HL-60 (cell line): ENCODE data around the gene COPE.

Source experiments
- DNase-seq, 2 experiments: peaks; one replicate each; pipeline ENCODE4 v3.0.0-alpha.2; 2010 to 2020; ENCODE audit warnings: low read depth in 1 of 2, low spot score in 1 of 2
- H3K27ac ChIP-seq: fragments of 250-450 bp; sonication (Bioruptor Pico); replicated peaks from 2 replicates; pipeline ENCODE4 v1.5.1; 2020; ENCODE audit warnings: mild to moderate bottlenecking, moderate library complexity
- H3K27me3 ChIP-seq: fragments of 250-450 bp; sonication (Bioruptor Pico); 2 replicates; pipeline ENCODE4 v1.5.1; 2021; ENCODE audit warnings: mild to moderate bottlenecking, moderate library complexity; ENCODE audit not compliant: insufficient read depth, poor library complexity, severe bottlenecking
- H3K4me3 ChIP-seq: replicated peaks from 2 replicates; pipeline ENCODE4 v1.5.1; 2011; ENCODE audit warnings: mild to moderate bottlenecking, control low read depth, low read length; ENCODE audit not compliant: insufficient read depth
- GABPA ChIP-seq: IDR thresholded peaks from 2 replicates; pipeline ENCODE4 v1.6.1; 2012; ENCODE audit warnings: low read depth
- POLR2AphosphoS5 ChIP-seq: IDR thresholded peaks from 2 replicates; pipeline ENCODE4 v1.6.1; 2012; ENCODE audit warnings: low read depth
- SPI1 ChIP-seq: IDR thresholded peaks from 2 replicates; pipeline ENCODE4 v1.6.1; 2012; ENCODE audit warnings: low read depth, mild to moderate bottlenecking, borderline replicate concordance
- TF ChIP-seq, protein P1 (sequence below): IDR thresholded peaks from one replicate; pipeline ENCODE4 v1.5.1; 2011; ENCODE audit warnings: low read length, control low read depth, inconsistent platforms; ENCODE audit not compliant: insufficient read depth
- TF ChIP-seq, protein P2 (sequence below): IDR thresholded peaks from 2 replicates; pipeline ENCODE4 v1.6.1; 2012; ENCODE audit warnings: low read depth; ENCODE audit not compliant: insufficient replicate concordance

Gene COPE

DNA sequence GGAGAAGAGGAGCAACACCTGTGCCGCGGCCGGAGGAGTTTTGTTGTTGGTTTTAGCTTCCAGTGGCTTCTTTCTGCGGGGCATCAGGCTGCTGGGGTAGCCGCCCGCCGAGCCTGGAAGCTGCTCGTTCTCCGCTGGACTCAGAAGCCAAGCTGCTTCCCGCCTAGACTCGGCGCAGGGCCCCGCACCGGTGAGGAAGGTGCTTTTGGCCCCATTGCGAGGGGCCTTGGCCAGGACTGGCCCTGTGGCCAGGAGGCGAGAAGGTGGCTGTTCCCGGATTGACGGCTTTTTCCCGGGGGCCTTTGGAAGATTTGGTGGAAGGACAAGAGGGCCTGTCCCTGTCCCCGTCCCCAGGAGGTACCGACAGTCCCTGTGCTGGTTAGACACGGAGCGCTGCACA is 52.0 kb downstream of the COPE start:
- DNase-seq = no peak
- TF ChIP-seq, protein P1, sequence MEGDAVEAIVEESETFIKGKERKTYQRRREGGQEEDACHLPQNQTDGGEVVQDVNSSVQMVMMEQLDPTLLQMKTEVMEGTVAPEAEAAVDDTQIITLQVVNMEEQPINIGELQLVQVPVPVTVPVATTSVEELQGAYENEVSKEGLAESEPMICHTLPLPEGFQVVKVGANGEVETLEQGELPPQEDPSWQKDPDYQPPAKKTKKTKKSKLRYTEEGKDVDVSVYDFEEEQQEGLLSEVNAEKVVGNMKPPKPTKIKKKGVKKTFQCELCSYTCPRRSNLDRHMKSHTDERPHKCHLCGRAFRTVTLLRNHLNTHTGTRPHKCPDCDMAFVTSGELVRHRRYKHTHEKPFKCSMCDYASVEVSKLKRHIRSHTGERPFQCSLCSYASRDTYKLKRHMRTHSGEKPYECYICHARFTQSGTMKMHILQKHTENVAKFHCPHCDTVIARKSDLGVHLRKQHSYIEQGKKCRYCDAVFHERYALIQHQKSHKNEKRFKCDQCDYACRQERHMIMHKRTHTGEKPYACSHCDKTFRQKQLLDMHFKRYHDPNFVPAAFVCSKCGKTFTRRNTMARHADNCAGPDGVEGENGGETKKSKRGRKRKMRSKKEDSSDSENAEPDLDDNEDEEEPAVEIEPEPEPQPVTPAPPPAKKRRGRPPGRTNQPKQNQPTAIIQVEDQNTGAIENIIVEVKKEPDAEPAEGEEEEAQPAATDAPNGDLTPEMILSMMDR = no peak
- TF ChIP-seq GABPA (no peak), SPI1 (no peak), POLR2AphosphoS5 (no peak)
- TF ChIP-seq, protein P2, sequence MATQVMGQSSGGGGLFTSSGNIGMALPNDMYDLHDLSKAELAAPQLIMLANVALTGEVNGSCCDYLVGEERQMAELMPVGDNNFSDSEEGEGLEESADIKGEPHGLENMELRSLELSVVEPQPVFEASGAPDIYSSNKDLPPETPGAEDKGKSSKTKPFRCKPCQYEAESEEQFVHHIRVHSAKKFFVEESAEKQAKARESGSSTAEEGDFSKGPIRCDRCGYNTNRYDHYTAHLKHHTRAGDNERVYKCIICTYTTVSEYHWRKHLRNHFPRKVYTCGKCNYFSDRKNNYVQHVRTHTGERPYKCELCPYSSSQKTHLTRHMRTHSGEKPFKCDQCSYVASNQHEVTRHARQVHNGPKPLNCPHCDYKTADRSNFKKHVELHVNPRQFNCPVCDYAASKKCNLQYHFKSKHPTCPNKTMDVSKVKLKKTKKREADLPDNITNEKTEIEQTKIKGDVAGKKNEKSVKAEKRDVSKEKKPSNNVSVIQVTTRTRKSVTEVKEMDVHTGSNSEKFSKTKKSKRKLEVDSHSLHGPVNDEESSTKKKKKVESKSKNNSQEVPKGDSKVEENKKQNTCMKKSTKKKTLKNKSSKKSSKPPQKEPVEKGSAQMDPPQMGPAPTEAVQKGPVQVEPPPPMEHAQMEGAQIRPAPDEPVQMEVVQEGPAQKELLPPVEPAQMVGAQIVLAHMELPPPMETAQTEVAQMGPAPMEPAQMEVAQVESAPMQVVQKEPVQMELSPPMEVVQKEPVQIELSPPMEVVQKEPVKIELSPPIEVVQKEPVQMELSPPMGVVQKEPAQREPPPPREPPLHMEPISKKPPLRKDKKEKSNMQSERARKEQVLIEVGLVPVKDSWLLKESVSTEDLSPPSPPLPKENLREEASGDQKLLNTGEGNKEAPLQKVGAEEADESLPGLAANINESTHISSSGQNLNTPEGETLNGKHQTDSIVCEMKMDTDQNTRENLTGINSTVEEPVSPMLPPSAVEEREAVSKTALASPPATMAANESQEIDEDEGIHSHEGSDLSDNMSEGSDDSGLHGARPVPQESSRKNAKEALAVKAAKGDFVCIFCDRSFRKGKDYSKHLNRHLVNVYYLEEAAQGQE = no peak
- Histone ChIP-seq H3K27me3 (peaks cover 5% of the 10 kb centered on the region), H3K4me3 (no peak overlapping the region), H3K27ac (no peak overlapping the region)

DNA sequence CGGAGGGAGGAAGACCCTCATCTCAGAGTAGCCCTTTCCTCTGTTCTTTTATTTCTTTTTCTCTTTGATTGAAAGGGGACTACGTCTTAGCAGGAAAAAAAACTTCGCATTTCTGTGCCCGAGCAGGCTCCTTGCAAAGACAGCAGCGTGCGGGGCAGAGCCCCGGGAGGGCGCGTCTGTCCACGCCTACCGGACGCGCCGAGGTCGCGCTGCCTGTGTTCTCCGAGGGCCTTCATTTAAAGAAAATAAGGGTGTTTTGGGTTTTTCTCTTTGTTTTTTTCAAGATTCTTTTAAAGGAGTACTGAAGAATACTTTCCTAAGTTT is 52.4 kb downstream of the COPE start:
- Histone ChIP-seq H3K4me3 (no peak overlapping the region), H3K27ac (no peak overlapping the region), H3K27me3 (peaks cover 5% of the 10 kb centered on the region)
- TF ChIP-seq, protein P2 = no peak
- 0 out of 2 replicates have a peak, but pooled peaks have one; percentile 17 for TF ChIP-seq POLR2AphosphoS5
- no peak for DNase-seq

DNA sequence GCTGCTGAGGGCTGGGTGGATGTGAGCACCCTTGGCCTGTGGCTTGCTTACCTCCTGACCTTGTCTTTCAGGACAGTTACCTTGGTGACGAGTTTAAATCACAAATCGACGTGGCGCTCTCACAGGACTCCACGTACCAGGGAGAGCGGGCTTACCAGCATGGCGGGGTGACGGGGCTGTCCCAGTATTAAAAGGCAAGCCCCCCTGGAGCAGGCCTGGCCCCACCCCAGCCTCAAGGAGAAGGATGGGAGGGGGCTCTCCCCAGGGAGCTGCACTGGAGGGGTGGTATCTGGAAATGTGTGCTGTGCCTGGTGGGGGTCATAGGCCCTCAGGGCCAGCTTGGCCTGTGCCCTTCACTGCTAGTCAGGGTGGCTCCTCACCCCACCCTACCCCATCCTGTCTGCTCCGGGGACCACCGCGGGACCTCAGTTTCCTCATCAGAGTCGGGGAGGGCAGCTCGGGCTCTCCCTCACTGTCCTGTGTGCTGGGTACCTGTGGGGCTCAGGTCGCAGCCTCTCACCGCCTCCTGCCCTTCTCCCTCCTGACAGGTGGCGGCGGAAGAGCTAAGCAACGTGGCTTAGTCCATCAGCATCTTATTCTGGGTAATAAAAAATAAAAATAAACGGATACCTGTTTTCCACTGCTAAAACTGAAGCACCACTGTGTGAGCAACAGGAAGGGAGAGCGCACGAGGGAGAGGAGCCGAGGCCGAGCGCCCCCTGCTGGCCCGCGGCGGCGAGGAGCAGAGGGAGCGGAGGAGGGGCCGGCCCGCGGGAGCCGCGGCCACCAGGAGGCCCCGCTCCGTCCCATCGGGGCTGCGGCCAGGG is 53.0 kb downstream of the COPE start:
- Histone ChIP-seq H3K27ac (no peak overlapping the region), H3K4me3 (no peak overlapping the region), H3K27me3 (peaks cover 5% of the 10 kb centered on the region)
- peak in 1 of 2 experiments; percentile 48 for DNase-seq
- TF ChIP-seq, protein P2 = no peak
- TF ChIP-seq POLR2AphosphoS5 (no peak; the same call in 1 of the 2 replicates), SPI1 (no peak), GABPA (no peak)
- TF ChIP-seq, protein P1 = peak; percentile 92
